ENCODE results near the gene LHFPL3. TPM values are rescaled to one million over a fixed set of nuclear protein-coding genes. Genes with fewer than 3 reads are reported as not detected.
"Not testable (repeated sequence)": the region's sequence is repeated elsewhere in the genome, so short reads cannot be mapped to it uniquely, and the experiment has no call there.

Gene LHFPL3
- total RNA-seq (under 1 TPM in 2 of 4 donors, not detected in 2; 0.36 to 0.55 TPM), polyA plus RNA-seq (under 1 TPM in 1 of 3 donors, not detected in 2; 0.17 TPM)

DNA sequence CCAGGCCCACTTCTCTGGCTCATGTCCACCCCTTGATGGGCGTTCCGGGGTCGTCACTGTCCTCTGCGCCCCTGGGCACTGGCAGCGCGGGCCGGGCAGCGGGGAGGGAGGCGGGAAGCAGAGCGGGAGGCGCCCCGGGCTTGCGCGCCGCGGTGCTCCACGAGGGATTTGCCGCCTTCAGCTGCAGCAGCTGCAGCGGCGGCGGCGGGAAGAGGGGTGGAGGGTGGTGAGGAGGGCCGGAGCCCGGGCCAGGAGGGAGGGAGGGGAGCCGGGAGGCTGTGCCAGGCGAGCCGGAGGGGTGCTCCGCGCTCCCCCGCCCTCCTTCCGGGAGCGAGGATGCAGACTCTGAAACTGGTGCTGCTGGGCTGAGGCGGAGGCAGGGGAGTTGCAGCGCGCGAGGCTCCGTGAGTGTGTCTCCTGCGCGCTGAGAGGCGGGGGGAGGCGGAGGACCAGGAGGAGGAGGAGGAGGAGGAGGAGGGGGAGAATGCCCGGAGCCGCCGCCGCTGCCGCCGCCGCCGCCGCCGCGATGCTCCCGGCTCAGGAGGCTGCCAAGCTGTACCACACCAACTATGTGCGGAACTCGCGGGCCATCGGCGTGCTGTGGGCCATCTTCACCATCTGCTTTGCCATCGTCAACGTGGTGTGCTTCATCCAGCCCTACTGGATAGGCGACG lies at the start of gene LHFPL3:
LHFPL3 (plus strand) TSS at position 308 of the 674 bp plus-strand sequence.
- DNase-seq: no peak
- intact Hi-C loops (cut with DNase I): no loop called here
- H3K27me3 ChIP-seq: peaks cover 13 to 55% (median 19%) of the 10 kb centered on the region in 3 donors
- H3K4me1 ChIP-seq: peaks cover 0 to 17% (median 16%) of the 10 kb centered on the region in 4 donors
- no peaks in the 10 kb centered on the region for H3K36me3 ChIP-seq
- TF ChIP-seq POLR2A (IDR thresholded peaks at IDR 0.05) (no peak), POLR2AphosphoS5 (IDR thresholded peaks at IDR 0.05) (no peak)
- TF ChIP-seq, protein P1, sequence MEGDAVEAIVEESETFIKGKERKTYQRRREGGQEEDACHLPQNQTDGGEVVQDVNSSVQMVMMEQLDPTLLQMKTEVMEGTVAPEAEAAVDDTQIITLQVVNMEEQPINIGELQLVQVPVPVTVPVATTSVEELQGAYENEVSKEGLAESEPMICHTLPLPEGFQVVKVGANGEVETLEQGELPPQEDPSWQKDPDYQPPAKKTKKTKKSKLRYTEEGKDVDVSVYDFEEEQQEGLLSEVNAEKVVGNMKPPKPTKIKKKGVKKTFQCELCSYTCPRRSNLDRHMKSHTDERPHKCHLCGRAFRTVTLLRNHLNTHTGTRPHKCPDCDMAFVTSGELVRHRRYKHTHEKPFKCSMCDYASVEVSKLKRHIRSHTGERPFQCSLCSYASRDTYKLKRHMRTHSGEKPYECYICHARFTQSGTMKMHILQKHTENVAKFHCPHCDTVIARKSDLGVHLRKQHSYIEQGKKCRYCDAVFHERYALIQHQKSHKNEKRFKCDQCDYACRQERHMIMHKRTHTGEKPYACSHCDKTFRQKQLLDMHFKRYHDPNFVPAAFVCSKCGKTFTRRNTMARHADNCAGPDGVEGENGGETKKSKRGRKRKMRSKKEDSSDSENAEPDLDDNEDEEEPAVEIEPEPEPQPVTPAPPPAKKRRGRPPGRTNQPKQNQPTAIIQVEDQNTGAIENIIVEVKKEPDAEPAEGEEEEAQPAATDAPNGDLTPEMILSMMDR (IDR thresholded peaks at IDR 0.05): no peak
- 1 to 2% methylated on average over 62 of the region's 62 CpGs for WGBS, 2 donors
- no peaks in the 10 kb centered on the region for H3K9me3 ChIP-seq
- H3K27ac ChIP-seq: no peak within 1 kb of the TSS
- H3K4me3 ChIP-seq: peak within 1 kb of the TSS in 3 of 4 donors; percentile 9 to 34 (median 27)

- H3K4me3 ChIP-seq; H3K9me3 ChIP-seq; H3K4me1 ChIP-seq; DNase-seq; H3K36me3 ChIP-seq; H3K27ac ChIP-seq; intact Hi-C loops (cut with DNase I); H3K27me3 ChIP-seq: not testable (repeated sequence)
- WGBS, 2 donors: 83 to 89% methylated on average over 1 of the region's 2 CpGs
These were observed 46.7 kb upstream of the LHFPL3 start for GRCh38 chr7:104281685-104282084.

- 11 to 38% methylated on average over 1 of the region's 1 CpG for WGBS, 2 donors
- no peak for DNase-seq
- TF ChIP-seq EP300 (IDR thresholded peaks at IDR 0.05) (no peak), POLR2AphosphoS5 (IDR thresholded peaks at IDR 0.05) (no peak), POLR2A (IDR thresholded peaks at IDR 0.05) (no peak)
- TF ChIP-seq, protein P1 (IDR thresholded peaks at IDR 0.05): no peak
- Histone ChIP-seq H3K9me3 (no peaks in the 10 kb centered on the region), H3K4me1 (no peaks in the 10 kb centered on the region), H3K4me3 (no peak overlapping the region), H3K27me3 (no peaks in the 10 kb centered on the region), H3K27ac (no peak overlapping the region), H3K36me3 (no peaks in the 10 kb centered on the region)
- intact Hi-C loops (cut with DNase I): no loop called here
These were observed 41.6 kb upstream of the LHFPL3 start for GRCh38 chr7:104286839-104287238.

DNA sequence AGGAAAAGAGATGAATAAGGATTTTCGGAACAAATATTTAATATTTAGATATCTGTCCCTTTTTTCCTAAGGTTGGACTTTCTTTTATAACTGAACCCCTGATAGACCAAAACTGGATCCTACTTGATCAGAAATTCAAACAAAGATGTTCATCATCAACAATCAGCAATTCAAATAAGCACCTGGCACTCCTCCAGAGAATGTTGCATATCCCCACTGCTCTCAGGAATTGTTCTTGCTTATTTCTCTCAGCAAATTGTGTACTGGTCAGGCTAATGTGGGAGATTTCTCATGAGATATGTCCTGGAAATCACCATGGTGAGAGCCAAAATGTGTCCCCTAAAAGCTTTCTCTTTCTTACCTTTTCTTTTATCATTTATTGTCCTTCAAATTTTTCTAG lies 40.3 kb upstream of the LHFPL3 start:
- H3K27me3 ChIP-seq: no peaks in the 10 kb centered on the region
- no peak overlapping the region for H3K4me3 ChIP-seq
- H3K27ac ChIP-seq: no peak overlapping the region
- no peak for TF ChIP-seq POLR2A (IDR thresholded peaks at IDR 0.05)
- no peaks in the 10 kb centered on the region for H3K9me3 ChIP-seq
- H3K36me3 ChIP-seq: no peaks in the 10 kb centered on the region
- intact Hi-C loops (cut with DNase I): no loop called here
- no peaks in the 10 kb centered on the region for H3K4me1 ChIP-seq
- no peak for DNase-seq
- 93 to 98% methylated on average over 1 of the region's 1 CpG for WGBS, 2 donors

- 75 to 81% methylated on average over 3 of the region's 3 CpGs for WGBS, 2 donors
- no peaks in the 10 kb centered on the region for H3K4me1 ChIP-seq
- no peak overlapping the region for H3K4me3 ChIP-seq
- no peaks in the 10 kb centered on the region for H3K36me3 ChIP-seq
- intact Hi-C loops (cut with DNase I): no loop called here
- peaks cover 0 to 4% (median 0%) of the 10 kb centered on the region in 4 donors for H3K9me3 ChIP-seq
- H3K27ac ChIP-seq: no peak overlapping the region
- no peaks in the 10 kb centered on the region for H3K27me3 ChIP-seq
- TF ChIP-seq, protein P1 (IDR thresholded peaks at IDR 0.05): no peak
- TF ChIP-seq POLR2AphosphoS5 (IDR thresholded peaks at IDR 0.05) (no peak), EP300 (IDR thresholded peaks at IDR 0.05) (no peak), POLR2A (IDR thresholded peaks at IDR 0.05) (no peak)
- no peak for DNase-seq
These were observed 34.1 kb upstream of the LHFPL3 start for GRCh38 chr7:104294291-104294690.

DNA sequence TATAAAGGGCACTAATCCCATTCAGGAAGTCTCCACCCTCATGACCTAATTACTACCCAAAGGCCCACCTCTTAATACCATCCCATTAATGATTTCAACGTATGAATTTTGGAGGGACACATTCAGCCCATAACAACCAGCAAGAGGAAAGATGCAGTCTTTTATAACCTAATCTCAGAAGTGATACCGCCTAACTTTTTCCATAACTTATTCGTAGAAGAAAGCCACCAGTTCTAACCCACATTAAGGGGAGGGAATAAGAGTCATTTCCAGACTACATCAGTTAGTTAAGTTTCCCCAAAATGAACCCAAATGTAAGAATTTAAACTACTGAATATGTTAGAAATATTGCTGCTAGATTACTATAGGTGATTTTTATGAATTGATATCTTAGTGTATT lies 32.1 kb upstream of the LHFPL3 start:
- TF ChIP-seq POLR2A (IDR thresholded peaks at IDR 0.05): no peak
- no peak for TF ChIP-seq EP300 (IDR thresholded peaks at IDR 0.05)
- no peak for TF ChIP-seq POLR2AphosphoS5 (IDR thresholded peaks at IDR 0.05)
- TF ChIP-seq, protein P1 (IDR thresholded peaks at IDR 0.05): no peak
- intact Hi-C loops (cut with DNase I): no loop called here
- 85 to 91% methylated on average over 3 of the region's 3 CpGs for WGBS, 2 donors
- Histone ChIP-seq H3K27ac (no peak overlapping the region), H3K4me3 (no peak overlapping the region), H3K27me3 (no peaks in the 10 kb centered on the region), H3K4me1 (no peaks in the 10 kb centered on the region), H3K9me3 (peaks cover 0 to 4% (median 0%) of the 10 kb centered on the region in 4 donors), H3K36me3 (no peaks in the 10 kb centered on the region)
- DNase-seq: no peak
